Activated T-cell treated with anti-CD3 and anti-CD28 coated beads, Interleukin-2, amount 50 U/mL, for 72 hours (primary cell): ENCODE results near the gene ZNF385C. TPM values are rescaled to one million over a fixed set of nuclear protein-coding genes. Genes with fewer than 3 reads are reported as not detected.

Experiments used
- ATAC-seq, 2 donors: fragments of 150-1000 bp; cut with Tn5 transposase; replicated peaks in 1 of 2; 2 replicates each; pipeline ENCODE4 v1.10.0; 2021; ENCODE audit warnings: moderate library complexity in 2 of 2, mild to moderate bottlenecking in 1 of 2
- DNase-seq, 2 donors: peaks; one replicate each; pipeline ENCODE4 v3.0.0; 2021 to 2022; ENCODE audit warnings: mixed read lengths in 1 of 2
- H3K27ac Mint-ChIP-seq: one replicate; pipeline ENCODE4 v1.8.0; 2022; ENCODE audit warnings: mild to moderate bottlenecking, moderate library complexity, mixed read lengths
- H3K27me3 Mint-ChIP-seq: one replicate; pipeline ENCODE4 v1.8.0; 2022; ENCODE audit warnings: low read depth, mixed read lengths
- H3K36me3 Mint-ChIP-seq, 2 donors: one replicate each; pipeline ENCODE4 v1.8.0; 2022; ENCODE audit warnings: mixed read lengths in 2 of 2, mild to moderate bottlenecking in 1 of 2; ENCODE audit not compliant: insufficient read depth in 2 of 2
- H3K4me1 Mint-ChIP-seq: one replicate; pipeline ENCODE4 v1.8.0; 2022; ENCODE audit warnings: low read depth, mixed read lengths
- H3K4me3 Mint-ChIP-seq, 2 donors: one replicate each; pipeline ENCODE4 v1.8.0; 2022; ENCODE audit warnings: mild to moderate bottlenecking in 2 of 2, mixed read lengths in 2 of 2, moderate library complexity in 2 of 2
- H3K9me3 Mint-ChIP-seq, 2 donors: one replicate each; pipeline ENCODE4 v1.8.0; 2022; ENCODE audit warnings: mixed read lengths in 2 of 2
- total RNA-seq, 2 donors: library from RNA; stranded (reverse); gene quantifications; one replicate each; pipeline ENCODE4 v1.2.3, GENCODE V29; 2022

The ZNF385C gene
- total RNA-seq, 2 donors from 2014 or later, result 1.1 to 1.6 TPM

DNA sequence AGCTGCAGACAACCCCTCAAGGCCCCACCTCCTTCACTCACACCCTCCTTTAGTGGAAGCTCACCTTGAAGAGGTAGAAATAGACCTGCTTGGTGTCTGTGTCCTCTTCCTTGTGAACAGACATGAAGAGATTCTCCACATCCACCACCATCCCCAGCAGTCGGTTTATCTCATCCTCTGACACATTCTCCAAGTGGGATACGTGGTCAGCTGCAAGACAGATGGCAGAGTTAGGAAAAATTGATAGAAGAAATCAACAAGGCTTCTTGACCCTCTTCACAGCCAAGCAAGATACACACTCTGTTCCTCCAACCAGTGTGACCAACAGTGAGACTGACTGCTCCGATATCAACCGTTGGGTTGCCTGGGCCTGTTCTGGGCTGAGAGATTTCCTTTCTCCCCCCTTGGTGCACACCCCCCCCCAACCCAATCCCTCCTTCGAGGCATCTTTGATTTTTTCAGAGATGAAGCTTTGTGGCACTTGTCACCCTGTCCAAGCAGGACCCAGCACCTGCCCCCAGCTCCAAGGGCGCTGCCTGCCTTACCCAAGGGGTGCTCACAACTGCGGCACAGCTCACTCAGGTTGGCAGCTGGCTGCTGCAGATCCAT is 22.0 kb upstream of the ZNF385C start:
- H3K4me1 Mint-ChIP-seq, result peaks cover 39% of the 10 kb centered on the region
- H3K9me3 Mint-ChIP-seq, result no peaks in the 10 kb centered on the region
- no peak for ATAC-seq
- no peak for DNase-seq
- H3K27ac Mint-ChIP-seq, result no peak overlapping the region
- peak overlapping the region; percentile 58 to 79 for H3K4me3 Mint-ChIP-seq
- peaks cover 0 to 6% of the 10 kb centered on the region in 2 donors for H3K36me3 Mint-ChIP-seq
- no peaks in the 10 kb centered on the region for H3K27me3 Mint-ChIP-seq

GRCh38 chr17:42119301-42119700 is 21.0 kb upstream of the ZNF385C start:
- no peak overlapping the region for H3K27ac Mint-ChIP-seq

DNA sequence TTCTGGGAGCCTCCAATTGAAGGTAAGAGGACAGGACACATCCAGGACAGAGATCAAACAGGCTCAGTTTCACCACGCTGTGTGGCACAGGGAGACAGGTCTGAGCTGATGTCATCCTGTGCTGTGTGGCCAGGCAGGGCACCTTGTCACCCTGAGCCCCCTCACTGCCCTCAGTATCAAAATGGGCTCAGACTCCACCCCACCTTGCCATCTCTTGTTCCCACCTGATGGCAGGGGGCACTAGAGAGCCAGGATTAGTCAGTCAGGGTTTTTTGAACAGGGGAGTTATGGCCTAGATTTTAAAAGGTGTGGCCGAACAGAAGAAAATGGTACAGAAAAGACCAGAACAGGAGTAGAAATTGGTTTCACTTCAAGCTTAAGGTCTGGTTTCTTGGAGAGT is 20.3 kb upstream of the ZNF385C start:
- peaks cover 39% of the 10 kb centered on the region for H3K4me1 Mint-ChIP-seq
- H3K27ac Mint-ChIP-seq, result no peak overlapping the region
- H3K4me3 Mint-ChIP-seq, result peak overlapping the region; percentile 8 to 23

More at GRCh38 chr17:42119301-42119700, 21.0 kb upstream of the ZNF385C start:
- Mint-ChIP-seq H3K9me3 (no peaks in the 10 kb centered on the region), H3K27me3 (no peaks in the 10 kb centered on the region), H3K4me3 (no peak overlapping the region), H3K36me3 (peaks cover 0 to 6% of the 10 kb centered on the region in 2 donors), H3K4me1 (peaks cover 39% of the 10 kb centered on the region)
- DNase-seq (no peak), ATAC-seq (no peak)

GRCh38 chr17:42118126-42118510 is 19.8 kb upstream of the ZNF385C start:
- Mint-ChIP-seq H3K27me3 (no peaks in the 10 kb centered on the region), H3K4me1 (peaks cover 39% of the 10 kb centered on the region), H3K27ac (no peak overlapping the region), H3K9me3 (no peaks in the 10 kb centered on the region), H3K36me3 (peaks cover 0 to 6% of the 10 kb centered on the region in 2 donors), H3K4me3 (no peak overlapping the region)
- DNase-seq (no peak), ATAC-seq (no peak)

More for the DNA sequence above, 20.3 kb upstream of the ZNF385C start:
- DNase-seq (peak; percentile 61 to 65), ATAC-seq (peak; percentile 28 to 33)
- Mint-ChIP-seq H3K9me3 (no peaks in the 10 kb centered on the region), H3K27me3 (no peaks in the 10 kb centered on the region), H3K36me3 (peaks cover 0 to 6% of the 10 kb centered on the region in 2 donors)

DNA sequence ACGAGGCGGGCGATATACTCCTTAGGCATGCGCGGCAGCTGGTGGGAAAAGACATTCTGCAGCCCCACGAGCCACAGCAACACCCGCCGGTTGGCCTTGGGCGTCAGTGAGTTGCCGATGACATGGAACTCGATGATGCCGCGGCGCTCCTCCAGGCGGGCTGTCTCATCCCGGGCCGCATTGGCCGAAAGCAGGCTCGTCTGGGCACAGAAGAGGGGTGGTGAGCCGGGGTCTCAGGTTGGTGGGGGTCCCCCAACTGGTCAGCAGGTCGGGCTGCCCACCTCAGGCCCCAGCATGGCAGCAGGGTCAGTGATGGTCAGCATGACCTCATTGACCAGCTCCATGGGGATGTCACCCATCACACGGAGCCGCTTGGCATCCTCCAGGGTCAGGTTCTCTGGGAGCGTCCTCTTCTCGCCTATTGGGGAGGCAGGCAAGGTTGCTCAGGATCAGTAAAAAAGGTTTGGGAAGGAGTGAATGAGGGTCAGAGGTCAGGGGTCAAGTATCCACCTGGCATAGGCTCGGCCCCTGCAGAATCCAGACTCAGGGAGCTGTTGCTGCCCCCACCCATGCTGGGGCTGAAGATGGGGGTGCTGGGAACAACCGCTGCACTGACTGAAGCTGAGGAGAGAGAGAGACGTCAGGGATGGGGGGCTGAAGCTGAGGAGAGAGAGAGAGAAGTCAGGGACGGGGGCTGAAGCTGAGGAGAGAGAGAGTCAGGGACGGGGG is 19.3 kb upstream of the ZNF385C start:
- DNase-seq, result no peak
- Mint-ChIP-seq H3K9me3 (no peaks in the 10 kb centered on the region), H3K4me1 (peaks cover 43% of the 10 kb centered on the region), H3K27ac (no peak overlapping the region), H3K36me3 (peaks cover 0 to 6% of the 10 kb centered on the region in 2 donors), H3K4me3 (no peak overlapping the region), H3K27me3 (no peaks in the 10 kb centered on the region)
- ATAC-seq, result no peak

DNA sequence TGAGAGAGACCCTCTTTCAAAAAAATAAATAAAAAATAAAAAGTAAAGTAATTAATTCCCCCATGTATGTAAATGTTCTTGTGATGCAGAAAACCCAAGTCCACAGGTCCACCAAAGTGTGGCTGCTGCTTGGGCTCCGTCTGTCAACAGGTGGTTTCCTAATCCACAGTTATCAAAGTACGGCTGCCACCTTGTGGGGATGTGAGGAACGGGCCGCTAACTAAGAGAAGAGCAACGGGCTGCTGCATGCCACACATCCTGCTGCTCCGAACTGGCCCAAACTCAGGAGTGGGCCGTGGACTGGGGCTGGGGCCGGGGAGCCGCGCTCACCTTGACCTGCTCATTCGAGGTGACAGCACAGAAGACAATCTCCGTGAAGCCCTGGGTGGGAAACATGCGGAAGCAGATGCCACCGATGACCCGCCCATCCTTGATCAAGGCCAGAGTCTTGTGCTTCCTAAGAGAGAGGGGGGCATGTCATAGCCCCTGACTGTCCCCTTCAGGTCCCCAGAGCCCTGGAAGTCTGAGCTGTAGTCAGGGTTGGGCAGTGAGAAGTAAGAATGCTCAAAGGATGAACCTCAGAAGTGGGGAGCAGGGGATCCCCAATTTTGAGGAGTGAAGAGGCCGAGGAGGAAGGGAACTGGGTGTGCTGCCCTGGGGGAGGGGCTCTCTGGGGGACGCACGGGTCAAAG is 18.6 kb upstream of the ZNF385C start:
- H3K4me3 Mint-ChIP-seq, result no peak overlapping the region
- no peaks in the 10 kb centered on the region for H3K9me3 Mint-ChIP-seq
- H3K27me3 Mint-ChIP-seq, result no peaks in the 10 kb centered on the region
- H3K36me3 Mint-ChIP-seq, result peaks cover 0 to 6% of the 10 kb centered on the region in 2 donors
- H3K4me1 Mint-ChIP-seq, result peaks cover 48% of the 10 kb centered on the region
- ATAC-seq, result peak; percentile 22 to 31
- no peak overlapping the region for H3K27ac Mint-ChIP-seq
- DNase-seq, result peak; percentile 83 to 85

GRCh38 chr17:42114118-42114517 is 15.8 kb upstream of the ZNF385C start:
- DNase-seq (no peak), ATAC-seq (no peak)
- peaks cover 0 to 6% of the 10 kb centered on the region in 2 donors for H3K36me3 Mint-ChIP-seq
- no peaks in the 10 kb centered on the region for H3K9me3 Mint-ChIP-seq
- peaks cover 40% of the 10 kb centered on the region for H3K4me1 Mint-ChIP-seq
- H3K4me3 Mint-ChIP-seq, result no peak overlapping the region
- no peaks in the 10 kb centered on the region for H3K27me3 Mint-ChIP-seq
- no peak overlapping the region for H3K27ac Mint-ChIP-seq

DNA sequence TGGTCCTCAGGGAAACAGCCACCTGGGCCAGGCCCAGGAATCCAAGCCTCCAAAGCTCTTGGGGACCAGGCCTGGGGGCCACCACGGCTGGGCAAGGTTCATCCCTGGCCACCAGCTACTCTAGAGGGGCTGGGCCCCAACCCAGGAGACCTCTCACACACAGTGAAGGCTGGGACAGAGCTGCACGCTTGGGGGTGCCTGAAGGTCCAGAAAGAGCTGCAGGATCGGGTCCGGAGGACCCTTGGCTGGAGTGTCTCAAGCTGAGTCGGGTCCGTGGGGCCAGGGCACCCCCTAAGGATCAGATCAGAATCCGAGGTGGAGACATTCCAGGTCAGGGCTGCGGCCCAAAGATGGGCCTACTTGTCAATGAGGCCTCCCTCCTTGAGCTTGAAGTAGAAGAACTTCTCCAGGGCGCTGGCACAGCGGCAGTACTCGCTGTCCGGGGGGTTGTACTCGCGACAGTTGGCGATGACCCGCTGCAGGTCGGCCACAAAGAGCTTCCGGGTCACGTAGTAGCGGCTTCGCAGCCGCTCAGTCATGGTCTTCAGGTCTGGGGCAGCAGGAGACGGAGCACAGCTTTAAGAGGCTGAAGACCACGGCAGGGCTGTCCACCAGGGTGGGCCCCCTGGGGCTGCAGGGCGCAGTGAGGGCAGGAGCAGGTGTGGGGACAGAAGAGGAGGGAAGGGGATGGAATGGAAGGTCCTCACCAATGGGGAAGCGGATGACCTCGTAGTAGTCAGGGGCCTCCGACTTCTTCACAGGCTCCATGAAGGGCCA is 15.2 kb upstream of the ZNF385C start:
- ATAC-seq (no peak), DNase-seq (no peak)
- Mint-ChIP-seq H3K27ac (no peak overlapping the region), H3K36me3 (peaks cover 0 to 6% of the 10 kb centered on the region in 2 donors), H3K27me3 (no peaks in the 10 kb centered on the region), H3K9me3 (no peaks in the 10 kb centered on the region), H3K4me1 (peaks cover 33% of the 10 kb centered on the region), H3K4me3 (no peak overlapping the region)

GRCh38 chr17:42112552-42113176 is 14.4 kb upstream of the ZNF385C start, which contains the start of gene DHX58:
Gene DHX58 (minus strand): TSS chr17:42112714. CDS start chr17:42111892, 822 bp downstream.
- peaks cover 36% of the 10 kb centered on the region for H3K4me1 Mint-ChIP-seq
- H3K9me3 Mint-ChIP-seq, result no peaks in the 10 kb centered on the region
- peak within 1 kb of the TSS; percentile 97 for H3K27ac Mint-ChIP-seq
- DNase-seq, result peak; percentile 83 to 88
- H3K27me3 Mint-ChIP-seq, result no peaks in the 10 kb centered on the region
- peak within 1 kb of the TSS; percentile 85 to 96 for H3K4me3 Mint-ChIP-seq
- peaks cover 0 to 5% of the 10 kb centered on the region in 2 donors for H3K36me3 Mint-ChIP-seq
- ATAC-seq, result peak; percentile 84 to 85

DNA sequence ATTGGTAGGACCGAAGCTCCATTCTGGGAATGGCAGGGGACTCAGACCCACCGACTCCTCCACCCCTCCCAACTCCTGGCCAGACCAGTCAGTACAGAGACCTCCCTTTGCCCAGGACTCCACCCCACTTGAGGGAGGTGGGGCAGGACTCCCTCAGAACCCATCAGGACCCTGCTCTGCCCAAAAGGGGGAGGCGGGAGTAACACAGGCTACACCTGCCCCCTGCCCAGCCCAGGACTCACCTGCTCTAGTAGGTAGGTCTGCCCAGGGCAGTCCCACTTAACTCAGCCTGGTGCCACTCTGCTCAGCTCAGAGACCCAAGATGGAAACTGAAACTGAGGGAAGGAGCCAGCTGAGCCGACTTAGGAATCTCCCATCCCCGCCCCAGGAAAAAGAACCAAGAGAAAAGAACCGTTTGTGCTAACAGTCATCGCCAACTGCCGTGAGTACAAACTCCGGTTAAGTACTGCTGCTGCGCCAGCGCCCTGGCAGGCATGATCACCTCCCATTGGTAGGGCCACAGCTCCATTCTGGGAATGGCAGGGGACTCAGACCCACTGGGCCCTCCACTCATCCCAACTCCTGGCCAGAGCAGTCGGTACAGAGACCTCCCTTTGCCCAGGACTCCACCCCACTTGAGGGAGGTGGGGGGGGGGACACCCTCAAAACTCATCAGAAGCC is 13.7 kb upstream of the ZNF385C start:
- H3K4me1 Mint-ChIP-seq, result peaks cover 33% of the 10 kb centered on the region
- no peaks in the 10 kb centered on the region for H3K27me3 Mint-ChIP-seq
- peak overlapping the region; percentile 97 for H3K27ac Mint-ChIP-seq
- peak in 1 of 2 donors; percentile 39 for DNase-seq
- peak; percentile 6 to 12 for ATAC-seq
- H3K36me3 Mint-ChIP-seq, result peaks cover 0 to 3% of the 10 kb centered on the region in 2 donors
- H3K4me3 Mint-ChIP-seq, result peak overlapping the region; percentile 85 to 96
- no peaks in the 10 kb centered on the region for H3K9me3 Mint-ChIP-seq

- H3K36me3 Mint-ChIP-seq, result no peaks in the 10 kb centered on the region
- H3K27ac Mint-ChIP-seq, result no peak overlapping the region
- H3K4me3 Mint-ChIP-seq, result peak overlapping the region in 1 of 2 donors; percentile 96
- no peaks in the 10 kb centered on the region for H3K27me3 Mint-ChIP-seq
- peaks cover 28% of the 10 kb centered on the region for H3K4me1 Mint-ChIP-seq
- DNase-seq, result no peak
- no peak for ATAC-seq
- H3K9me3 Mint-ChIP-seq, result no peaks in the 10 kb centered on the region
Observed at GRCh38 chr17:42111265-42111636, 13.0 kb upstream of the ZNF385C start.
